Measurements from ENCODE around the gene SIX3.

The SIX3 gene

GRCh38 chr2:44940732-44941464, 604 bp upstream of the SIX3 start:
- ChIA-PET CTCF (interaction anchor here (0.9 to 1.3 kb wide), 2 partner anchors 16 to 461 kb away, joined by 3 read pairs; no protein-coding TSS in a partner anchor), POLR2A (no interaction called here)
- DNase-seq (ENCODE audit: extremely low spot score), result no peak
- TF ChIP-seq, protein P1, sequence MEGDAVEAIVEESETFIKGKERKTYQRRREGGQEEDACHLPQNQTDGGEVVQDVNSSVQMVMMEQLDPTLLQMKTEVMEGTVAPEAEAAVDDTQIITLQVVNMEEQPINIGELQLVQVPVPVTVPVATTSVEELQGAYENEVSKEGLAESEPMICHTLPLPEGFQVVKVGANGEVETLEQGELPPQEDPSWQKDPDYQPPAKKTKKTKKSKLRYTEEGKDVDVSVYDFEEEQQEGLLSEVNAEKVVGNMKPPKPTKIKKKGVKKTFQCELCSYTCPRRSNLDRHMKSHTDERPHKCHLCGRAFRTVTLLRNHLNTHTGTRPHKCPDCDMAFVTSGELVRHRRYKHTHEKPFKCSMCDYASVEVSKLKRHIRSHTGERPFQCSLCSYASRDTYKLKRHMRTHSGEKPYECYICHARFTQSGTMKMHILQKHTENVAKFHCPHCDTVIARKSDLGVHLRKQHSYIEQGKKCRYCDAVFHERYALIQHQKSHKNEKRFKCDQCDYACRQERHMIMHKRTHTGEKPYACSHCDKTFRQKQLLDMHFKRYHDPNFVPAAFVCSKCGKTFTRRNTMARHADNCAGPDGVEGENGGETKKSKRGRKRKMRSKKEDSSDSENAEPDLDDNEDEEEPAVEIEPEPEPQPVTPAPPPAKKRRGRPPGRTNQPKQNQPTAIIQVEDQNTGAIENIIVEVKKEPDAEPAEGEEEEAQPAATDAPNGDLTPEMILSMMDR (IDR thresholded peaks at IDR 0.05; ENCODE audit: control extremely low read depth, extremely low read depth, low read depth, missing control alignments), result no peak

DNA sequence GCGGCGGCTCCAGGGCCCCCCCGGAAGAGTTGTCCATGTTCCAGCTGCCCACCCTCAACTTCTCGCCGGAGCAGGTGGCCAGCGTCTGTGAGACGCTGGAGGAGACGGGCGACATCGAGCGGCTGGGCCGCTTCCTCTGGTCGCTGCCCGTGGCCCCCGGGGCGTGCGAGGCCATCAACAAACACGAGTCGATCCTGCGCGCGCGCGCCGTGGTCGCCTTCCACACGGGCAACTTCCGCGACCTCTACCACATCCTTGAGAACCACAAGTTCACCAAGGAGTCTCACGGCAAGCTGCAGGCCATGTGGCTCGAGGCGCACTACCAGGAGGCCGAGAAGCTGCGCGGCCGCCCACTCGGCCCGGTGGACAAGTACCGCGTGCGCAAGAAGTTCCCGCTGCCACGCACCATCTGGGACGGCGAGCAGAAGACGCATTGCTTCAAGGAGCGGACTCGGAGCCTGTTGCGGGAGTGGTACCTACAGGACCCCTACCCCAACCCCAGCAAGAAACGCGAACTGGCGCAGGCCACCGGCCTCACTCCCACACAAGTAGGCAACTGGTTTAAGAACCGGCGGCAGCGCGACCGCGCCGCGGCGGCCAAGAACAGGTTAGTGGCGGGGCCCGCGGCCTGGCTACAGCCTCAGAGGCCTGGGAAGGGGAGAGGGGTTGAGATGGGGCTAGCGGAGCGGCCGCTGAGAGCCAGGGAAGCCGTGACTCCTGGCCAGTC, 965 bp downstream of the SIX3 start:
- CTCF ChIA-PET, result no interaction called here
- TF ChIP-seq, protein P1 (IDR thresholded peaks at IDR 0.05; ENCODE audit: control extremely low read depth, extremely low read depth, low read depth, missing control alignments), result no peak
- POLR2A ChIA-PET, result no interaction called here
- no peak for DNase-seq (ENCODE audit: extremely low spot score)

GRCh38 chr2:44943031-44943692, 1.7 kb downstream of the SIX3 start:
- TF ChIP-seq, protein P1 (IDR thresholded peaks at IDR 0.05; ENCODE audit: control extremely low read depth, extremely low read depth, low read depth, missing control alignments), result no peak
- ChIA-PET CTCF (interaction anchor here (0.8 kb wide), 2 partner anchors 12 to 463 kb away, joined by 3 to 5 read pairs; no protein-coding TSS in a partner anchor), POLR2A (no interaction called here)
- no peak for DNase-seq (ENCODE audit: extremely low spot score)

- TF ChIP-seq, protein P1 (IDR thresholded peaks at IDR 0.05; ENCODE audit: control extremely low read depth, extremely low read depth, low read depth, missing control alignments), result no peak
- POLR2A ChIA-PET, result no interaction called here
- CTCF ChIA-PET, result interaction anchor here (0.8 kb wide), 2 partner anchors 11 to 464 kb away, joined by 3 to 5 read pairs; no protein-coding TSS in a partner anchor
- no peak for DNase-seq (ENCODE audit: extremely low spot score)
These were observed 2.2 kb downstream of the SIX3 start for GRCh38 chr2:44943693-44944101.

GRCh38 chr2:44944102-44944951, 2.8 kb downstream of the SIX3 start:
- CTCF ChIA-PET, result interaction anchor here (0.8 kb wide), 2 partner anchors 11 to 464 kb away, joined by 3 to 5 read pairs; no protein-coding TSS in a partner anchor
- no peak for DNase-seq (ENCODE audit: extremely low spot score)
- POLR2A ChIA-PET, result no interaction called here
- TF ChIP-seq, protein P1 (IDR thresholded peaks at IDR 0.05; ENCODE audit: control extremely low read depth, extremely low read depth, low read depth, missing control alignments), result no peak

All from GM10248 (cell line).